ENCODE measurements around the gene RPS6KA5.

RPS6KA5 gene

GRCh38 chr14:91062600-91062999 lies 2.2 kb upstream of the RPS6KA5 start:
- no peak overlapping the region for H3K27ac ChIP-seq
- TF ChIP-seq, protein P1, sequence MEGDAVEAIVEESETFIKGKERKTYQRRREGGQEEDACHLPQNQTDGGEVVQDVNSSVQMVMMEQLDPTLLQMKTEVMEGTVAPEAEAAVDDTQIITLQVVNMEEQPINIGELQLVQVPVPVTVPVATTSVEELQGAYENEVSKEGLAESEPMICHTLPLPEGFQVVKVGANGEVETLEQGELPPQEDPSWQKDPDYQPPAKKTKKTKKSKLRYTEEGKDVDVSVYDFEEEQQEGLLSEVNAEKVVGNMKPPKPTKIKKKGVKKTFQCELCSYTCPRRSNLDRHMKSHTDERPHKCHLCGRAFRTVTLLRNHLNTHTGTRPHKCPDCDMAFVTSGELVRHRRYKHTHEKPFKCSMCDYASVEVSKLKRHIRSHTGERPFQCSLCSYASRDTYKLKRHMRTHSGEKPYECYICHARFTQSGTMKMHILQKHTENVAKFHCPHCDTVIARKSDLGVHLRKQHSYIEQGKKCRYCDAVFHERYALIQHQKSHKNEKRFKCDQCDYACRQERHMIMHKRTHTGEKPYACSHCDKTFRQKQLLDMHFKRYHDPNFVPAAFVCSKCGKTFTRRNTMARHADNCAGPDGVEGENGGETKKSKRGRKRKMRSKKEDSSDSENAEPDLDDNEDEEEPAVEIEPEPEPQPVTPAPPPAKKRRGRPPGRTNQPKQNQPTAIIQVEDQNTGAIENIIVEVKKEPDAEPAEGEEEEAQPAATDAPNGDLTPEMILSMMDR (conservative IDR thresholded peaks at IDR 0.05) = no peak

DNA sequence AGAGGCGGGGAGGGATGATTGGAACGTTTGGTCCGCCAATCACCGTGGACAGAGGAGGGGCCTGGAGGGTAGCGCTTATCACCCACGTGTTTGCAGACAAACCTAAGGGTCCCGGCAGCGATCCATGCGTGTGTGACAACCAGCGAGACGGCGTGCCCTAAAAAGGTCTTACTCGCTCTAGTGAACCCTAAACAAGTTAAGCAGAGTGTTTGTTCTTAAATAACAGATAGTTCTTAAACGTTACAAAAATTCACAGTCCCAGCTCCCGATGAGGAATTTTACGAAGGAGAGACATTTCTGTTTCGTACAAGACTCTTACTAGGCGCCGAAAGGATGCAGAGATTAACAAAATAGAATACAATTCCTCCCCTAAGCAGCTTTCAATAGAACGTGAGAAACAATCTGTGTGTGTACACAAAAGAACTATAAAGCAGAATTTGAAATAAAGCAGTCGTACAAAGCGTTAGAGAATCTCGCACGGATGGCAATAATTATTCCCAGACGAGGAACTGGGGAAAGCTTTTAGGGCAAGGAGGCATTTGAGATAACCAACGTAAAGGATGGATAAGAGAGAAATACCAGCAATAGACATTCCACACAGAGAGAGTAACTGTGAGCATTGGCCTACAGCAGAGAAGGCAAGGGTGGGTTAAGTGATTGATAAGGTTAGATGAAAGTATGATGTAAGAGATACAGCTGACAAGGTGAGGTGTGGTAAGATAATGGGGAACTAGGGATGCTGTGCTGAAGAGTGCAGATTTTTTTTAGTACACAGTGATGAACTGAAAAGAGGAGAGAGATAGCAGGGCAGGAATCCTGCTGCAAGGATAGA lies 831 bp upstream of the RPS6KA5 start:
- peak overlapping the region; percentile 87 for H3K27ac ChIP-seq

DNA sequence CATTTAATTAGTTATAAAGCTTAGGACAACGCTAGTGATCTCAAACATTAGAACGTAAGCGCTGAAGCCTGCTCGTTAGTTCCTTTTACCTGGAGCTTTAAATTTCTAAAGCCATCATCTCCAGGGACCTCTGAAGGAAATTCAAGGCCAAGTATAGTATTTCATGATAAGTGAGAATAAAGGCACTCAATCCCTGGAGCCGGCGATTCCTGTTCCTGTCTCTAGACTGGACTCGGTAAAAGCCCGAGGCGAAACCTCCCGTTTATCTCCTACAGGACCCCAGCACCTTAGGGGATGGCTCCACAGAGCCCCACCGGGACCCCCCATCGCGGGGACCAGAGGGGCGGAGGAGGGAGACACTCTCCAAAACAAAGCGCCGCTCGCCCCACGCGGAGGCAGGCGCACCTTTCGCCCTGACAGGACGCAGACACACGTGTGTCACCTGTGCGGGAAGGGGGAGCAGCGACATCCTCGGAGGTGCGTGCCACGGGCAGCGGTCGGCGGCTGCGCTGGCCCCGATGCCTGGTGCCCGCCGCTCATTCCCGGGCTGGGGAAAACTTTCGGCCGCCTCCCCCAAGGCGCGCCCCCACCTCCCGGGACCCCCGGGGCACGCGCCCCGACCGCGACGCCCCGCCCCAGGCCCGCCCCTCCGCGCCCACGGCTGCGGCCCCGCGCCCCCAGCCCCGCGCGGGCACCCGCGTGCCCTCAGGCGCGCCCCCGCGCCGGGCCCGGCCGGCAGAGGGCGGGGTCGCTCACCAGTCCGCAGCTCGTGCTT lies 678 bp downstream of the RPS6KA5 start:
- H3K27ac ChIP-seq = peak overlapping the region; percentile 87
- TF ChIP-seq, protein P1 (conservative IDR thresholded peaks at IDR 0.05) = peak; percentile 55

More for the DNA sequence above, 831 bp upstream of the RPS6KA5 start:
- TF ChIP-seq, protein P1 (conservative IDR thresholded peaks at IDR 0.05) = no peak

- peak overlapping the region; percentile 87; the same call in 1 of the 2 replicates for H3K27ac ChIP-seq
- TF ChIP-seq, protein P1 (conservative IDR thresholded peaks at IDR 0.05) = no peak
Observed at GRCh38 chr14:91058042-91058581, 2.3 kb downstream of the RPS6KA5 start.

GRCh38 chr14:91056361-91056760 lies 4.1 kb downstream of the RPS6KA5 start:
- no peak overlapping the region for H3K27ac ChIP-seq
- TF ChIP-seq, protein P1 (conservative IDR thresholded peaks at IDR 0.05) = no peak

- H3K27ac ChIP-seq = peak overlapping the region; percentile 49
- TF ChIP-seq, protein P1 (conservative IDR thresholded peaks at IDR 0.05) = no peak
Observed at GRCh38 chr14:91055016-91055415, 5.4 kb downstream of the RPS6KA5 start.

- TF ChIP-seq, protein P1 (conservative IDR thresholded peaks at IDR 0.05) = no peak
- no peak overlapping the region for H3K27ac ChIP-seq
Observed at GRCh38 chr14:91048676-91049075, 11.8 kb downstream of the RPS6KA5 start.

All from VCaP (cell line).